Right lobe of liver (tissue), 6 donors: ENCODE data around the gene ZSCAN30. TPM values are rescaled to one million over a fixed set of nuclear protein-coding genes. Genes with fewer than 3 reads are reported as not detected.
A peak's percentile ranks its signal among the peaks of the same experiment; 100 is the strongest.

Experiments used
- ATAC-seq, 4 donors: fragments of 200-7000 bp; cut with Tn5 transposase; one replicate each; pipeline ENCODE4 v1.9.1; 2020; ENCODE audit warnings: mild to moderate bottlenecking in 4 of 4, moderate library complexity in 4 of 4
- DNase-seq, 3 donors: peaks; one replicate each; pipeline ENCODE4 v3.0.0-alpha.2; 2020
- H3K27ac ChIP-seq, 3 donors: fragments of 200-600 bp; one replicate each; pipeline ENCODE4 v1.8.0; 2022
- H3K27me3 ChIP-seq, 2 donors: fragments of 200-600 bp; one replicate each; pipeline ENCODE4 v1.8.0; 2022
- H3K36me3 ChIP-seq, 4 donors: fragments of 200-600 bp; sonication (generic) in 1 of 4; one replicate each; pipeline versions ENCODE4 v1.5.1 to v1.8.0; 2017 to 2022; ENCODE audit warnings: control low read depth in 1 of 4
- H3K4me1 ChIP-seq, 4 donors: fragments of 200-600 bp; sonication (generic) in 1 of 4; one replicate each; pipeline versions ENCODE4 v1.5.1 to v1.8.0; 2017 to 2022; ENCODE audit warnings: control low read depth in 1 of 4
- H3K4me3 ChIP-seq, 3 donors: fragments of 200-600 bp; one replicate each; pipeline ENCODE4 v1.8.0; 2022
- H3K9me3 ChIP-seq, 4 donors: fragments of 200-600 bp; sonication (generic) in 1 of 4; one replicate each; pipeline versions ENCODE4 v1.5.1 to v1.8.0; 2017 to 2022; ENCODE audit warnings: control low read depth in 1 of 4
- CTCF ChIP-seq, 4 donors: fragments of 200-600 bp in 3 of 4; fragments of 450-650 bp in 1 of 4; IDR thresholded peaks; one replicate each; pipeline versions ENCODE4 v1.5.1 to v1.8.0; 2016 to 2022; ENCODE audit warnings: antibody characterized with exemption in 4 of 4, mild to moderate bottlenecking in 2 of 4
- POLR2A ChIP-seq: fragments of 450-650 bp; IDR thresholded peaks from one replicate; pipeline ENCODE4 v1.6.1; 2017; ENCODE audit warnings: antibody characterized with exemption, mild to moderate bottlenecking
- WGBS: methylation state at CpG from one replicate; pipeline ENCODE4 v1.1.6; 2018; ENCODE audit warnings: low coverage, low lambda C conversion rate; ENCODE audit not compliant: insufficient coverage; ENCODE audit errors: missing lambda C conversion rate; 5-methylcytosine and 5-hydroxymethylcytosine counted together
- intact Hi-C, 2 donors: fragments of 100-400 bp; cut with DNase I; formaldehyde crosslinking; loops; one replicate each; pipeline versions ENCODE4 v1.11.2 to v1.14.1; 2022
- total RNA-seq, 6 experiments: library from RNA; depleted of rRNA in 2 of 6; stranded (reverse); fragments of >200 nt in 2 of 6; fragmentation: NEBNext Ultra II Directional in 3 of 6; extraction: Animal tissue kit (Norgen Biotek cat#: 25700) in 3 of 6; gene quantifications; one replicate each; pipeline versions ENCODE4 v1.1.0 to v1.2.4, GENCODE V29; 2016 to 2023
- donor health status: DM: no; HTN: yes; CAD: no.
- donor health status: DM: no; HTN: no; CAD: no.
- donor health status: DM: no; HTN: no; CAD: no.
- donor health status: DM: no; HTN: yes; CAD: no.
- donor health status: DM: no; HTN: yes; CAD: no.

ZSCAN30 gene
- total RNA-seq, 6 experiments from 2014 or later = 4.3 to 6.0 (median 5.0) TPM

GRCh38 chr18:35242426-35242825 lies 47.6 kb downstream of the ZSCAN30 start:
- Histone ChIP-seq H3K4me3 (no peak overlapping the region), H3K27me3 (no peaks in the 10 kb centered on the region), H3K36me3 (peaks cover 0 to 44% (median 36%) of the 10 kb centered on the region in 4 donors), H3K9me3 (peaks cover 0 to 8% (median 3%) of the 10 kb centered on the region in 4 donors), H3K4me1 (peaks cover 0 to 4% (median 0%) of the 10 kb centered on the region in 4 donors), H3K27ac (no peak overlapping the region)
- DNase-seq (no peak), ATAC-seq (no peak)
- TF ChIP-seq CTCF (IDR thresholded peaks at IDR 0.05) (no peak), POLR2A (no peak)
- 94% methylated on average over 6 of the region's 6 CpGs for WGBS
- intact Hi-C loops = loop anchor here (10.0 kb wide), 2 partner anchors 52 to 102 kb away; partner anchors contain the start of genes ZNF24 (in 1 of the 2) and ZSCAN30 (in 1 of the 2)

- H3K9me3 ChIP-seq = peaks cover 0 to 8% (median 3%) of the 10 kb centered on the region in 4 donors
- intact Hi-C loops = loop anchor here (10.0 kb wide), 2 partner anchors 53 to 103 kb away; partner anchors contain the start of genes ZNF24 (in 1 of the 2) and ZSCAN30 (in 1 of the 2)
- ATAC-seq (no peak), DNase-seq (no peak)
- peak overlapping the region; percentile 96 to 99 (median 98) for H3K27ac ChIP-seq
- peaks cover 0 to 4% (median 0%) of the 10 kb centered on the region in 4 donors for H3K4me1 ChIP-seq
- peak overlapping the region; percentile 61 to 84 (median 77) for H3K4me3 ChIP-seq
- WGBS = 0% methylated on average over 5 of the region's 5 CpGs
- TF ChIP-seq POLR2A = no peak
- no peak for TF ChIP-seq CTCF (IDR thresholded peaks at IDR 0.05)
- no peaks in the 10 kb centered on the region for H3K27me3 ChIP-seq
- H3K36me3 ChIP-seq = peaks cover 0 to 39% (median 34%) of the 10 kb centered on the region in 4 donors
These were observed 48.6 kb downstream of the ZSCAN30 start for GRCh38 chr18:35241448-35241804.

GRCh38 chr18:35240664-35241447 lies 49.2 kb downstream of the ZSCAN30 start, which contains the start of gene ZNF397:
Gene ZNF397 (plus strand): TSS chr18:35241034. CDS start chr18:35242471, 1,437 bp downstream.
- ATAC-seq = peak; percentile 99 to 100 (median 99)
- intact Hi-C loops = loop anchor here (10.0 kb wide), 2 partner anchors 54 to 104 kb away; partner anchors contain the start of genes ZNF24 (in 1 of the 2) and ZSCAN30 (in 1 of the 2)
- peaks cover 0 to 33% (median 31%) of the 10 kb centered on the region in 4 donors for H3K36me3 ChIP-seq

GRCh38 chr18:35239314-35239713 lies 50.7 kb downstream of the ZSCAN30 start:
- Histone ChIP-seq H3K4me3 (no peak overlapping the region), H3K27me3 (no peaks in the 10 kb centered on the region), H3K27ac (no peak overlapping the region), H3K9me3 (no peaks in the 10 kb centered on the region), H3K36me3 (peaks cover 0 to 20% (median 16%) of the 10 kb centered on the region in 4 donors), H3K4me1 (peaks cover 0 to 4% (median 0%) of the 10 kb centered on the region in 4 donors)
- no peak for TF ChIP-seq POLR2A
- TF ChIP-seq CTCF (IDR thresholded peaks at IDR 0.05) = no peak
- WGBS = 86% methylated on average over 1 of the region's 1 CpG
- ATAC-seq (no peak), DNase-seq (no peak)
- intact Hi-C loops = no loop called here

More at GRCh38 chr18:35240664-35241447, 49.2 kb downstream of the ZSCAN30 start, which contains the start of gene ZNF397:
- Histone ChIP-seq H3K4me3 (peak within 1 kb of the TSS; percentile 61 to 84 (median 77)), H3K9me3 (peaks cover 0 to 8% (median 3%) of the 10 kb centered on the region in 4 donors), H3K27me3 (no peaks in the 10 kb centered on the region), H3K27ac (peak within 1 kb of the TSS; percentile 96 to 99 (median 98)), H3K4me1 (peaks cover 0 to 4% (median 0%) of the 10 kb centered on the region in 4 donors)
- TF ChIP-seq CTCF (IDR thresholded peaks at IDR 0.05) (no peak), POLR2A (peak; percentile 98)
- WGBS = under 1% methylated on average over 31 of the region's 60 CpGs
- DNase-seq = peak; percentile 98 to 99 (median 99)
